Measurements from ENCODE around the gene RAP1GAP. TPM values are rescaled to one million over a fixed set of nuclear protein-coding genes. Genes with fewer than 3 reads are reported as not detected.

Gene RAP1GAP
- total and polyA plus RNA-seq, 9 of the 15 experiments (the other 6 are each of a cell fraction or from before 2014, with no cell fraction given): 0.29 to 30.2 (median 19.2) TPM

- TF ChIP-seq POLR3G (IDR thresholded peaks at IDR 0.05; ENCODE audit: extremely low read depth, insufficient read length, insufficient replicate concordance) (no peak), GMEB1 (CRISPR knock-in tag; IDR thresholded peaks at IDR 0.05) (peak; percentile 44; the same call in 1 of the 2 replicates), ARHGAP35 (IDR thresholded peaks at IDR 0.05; ENCODE audit: partially characterized antibody) (no peak), ZNF197 (CRISPR knock-in tag; IDR thresholded peaks at IDR 0.05; ENCODE audit: low read depth) (0 out of 2 replicates have a peak, but pooled peaks have one; percentile 22), DIDO1 (tag; IDR thresholded peaks at IDR 0.05; ENCODE audit: low read depth) (no peak), KAT8 (IDR thresholded peaks at IDR 0.05; ENCODE audit: low read depth) (no peak), STAT5A (IDR thresholded peaks at IDR 0.05; ENCODE audit: borderline replicate concordance, low read length) (no peak), ZNF511 (CRISPR knock-in tag; IDR thresholded peaks at IDR 0.05) (no peak; the same call in 1 of the 2 replicates), CCAR2 (IDR thresholded peaks at IDR 0.05; ENCODE audit: low read depth, low read length) (no peak), SRSF7 (optimal IDR thresholded peaks at IDR 0.05; ENCODE audit: low read depth, low read length) (no peak), CGGBP1 (CRISPR knock-in tag; IDR thresholded peaks at IDR 0.05) (no peak), ERF (CRISPR knock-in tag; IDR thresholded peaks at IDR 0.05) (peak; percentile 74), HOXB6 (CRISPR knock-in tag; IDR thresholded peaks at IDR 0.05; ENCODE audit: borderline replicate concordance) (no peak), ESRRB (CRISPR knock-in tag; IDR thresholded peaks at IDR 0.05; ENCODE audit: borderline replicate concordance) (no peak), CLOCK (CRISPR knock-in tag; IDR thresholded peaks at IDR 0.05; ENCODE audit: borderline replicate concordance) (no peak), ZBTB1 (CRISPR knock-in tag; IDR thresholded peaks at IDR 0.05; ENCODE audit: borderline replicate concordance, low read depth) (peak; percentile 85), E2F8 (IDR thresholded peaks at IDR 0.05; ENCODE audit: low read depth, partially characterized antibody) (peak; percentile 38), LCOR (CRISPR knock-in tag; IDR thresholded peaks at IDR 0.05) (peak; percentile 88; the same call in 1 of the 2 replicates), L3MBTL2 (IDR thresholded peaks at IDR 0.05) (peak; percentile 72), ZNF354B (CRISPR knock-in tag; IDR thresholded peaks at IDR 0.05) (no peak)
Observed at GRCh38 chr1:21669258-21670058, at the start of gene RAP1GAP (continued).

Data from K562 (cell line).